ENCODE results near the gene CAMSAP3.
"Not testable (repeated sequence)": the region's sequence is repeated elsewhere in the genome, so short reads cannot be mapped to it uniquely, and the experiment has no call there.

The CAMSAP3 gene

DNA sequence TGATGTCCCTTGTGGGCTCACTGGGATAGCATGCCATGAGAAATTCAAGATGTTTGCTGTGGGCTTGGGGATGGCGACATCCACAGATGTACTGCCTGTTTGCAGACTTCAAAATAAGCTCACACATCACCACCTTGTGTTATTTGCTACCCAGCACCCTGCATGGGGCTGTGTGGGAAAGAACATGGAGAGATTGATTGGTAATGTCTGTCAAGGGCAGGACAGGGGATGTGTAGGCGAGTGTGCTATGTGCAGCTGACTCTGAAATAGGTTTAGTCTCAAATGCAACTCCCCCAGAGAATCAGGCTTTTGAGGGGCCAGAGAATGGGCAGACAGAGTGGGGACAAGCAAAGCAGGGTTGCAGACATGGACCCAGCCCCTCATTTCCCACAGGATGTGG lies 35.4 kb upstream of the CAMSAP3 start:
- in situ Hi-C loops (cut with MboI; ENCODE audit: low sequenced_read_pairs): no loop called here
- H3K4me1 ChIP-seq: no peaks in the 10 kb centered on the region
- H3K27me3 ChIP-seq (ENCODE audit: low read depth): no peaks in the 10 kb centered on the region
- no peaks in the 10 kb centered on the region for H3K9me3 ChIP-seq
- no peak for DNase-seq (ENCODE audit: low spot score in 2 of 2)
- H3K4me3 ChIP-seq: no peak overlapping the region
- H3K36me3 ChIP-seq (replicated peaks): peaks cover 4% of the 10 kb centered on the region; the same call in 1 of the 2 replicates

DNA sequence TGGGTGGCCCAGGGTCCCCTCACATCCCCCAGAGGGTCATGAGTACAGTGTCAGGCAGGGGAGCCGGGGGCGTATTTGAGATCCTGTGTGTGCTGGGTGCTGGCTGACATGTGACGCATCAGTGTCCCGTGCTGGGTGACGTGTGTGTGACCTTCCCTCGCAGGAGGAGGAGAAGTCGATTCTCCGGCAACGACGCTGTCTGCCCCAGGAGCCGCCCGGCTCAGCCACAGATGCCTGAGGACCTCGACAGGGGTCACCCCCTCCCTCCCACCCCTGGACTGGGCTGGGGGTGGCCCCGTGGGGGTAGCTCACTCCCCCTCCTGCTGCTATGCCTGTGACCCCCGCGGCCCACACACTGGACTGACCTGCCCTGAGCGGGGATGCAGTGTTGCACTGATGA lies 34.3 kb upstream of the CAMSAP3 start:
- in situ Hi-C loops (cut with MboI; ENCODE audit: low sequenced_read_pairs): no loop called here
- H3K9me3 ChIP-seq: no peaks in the 10 kb centered on the region
- DNase-seq (ENCODE audit: low spot score in 2 of 2): no peak
- no peak overlapping the region for H3K4me3 ChIP-seq
- H3K27me3 ChIP-seq (ENCODE audit: low read depth): no peaks in the 10 kb centered on the region
- H3K36me3 ChIP-seq (replicated peaks): peaks cover 4% of the 10 kb centered on the region; the same call in 1 of the 2 replicates
- no peaks in the 10 kb centered on the region for H3K4me1 ChIP-seq

DNA sequence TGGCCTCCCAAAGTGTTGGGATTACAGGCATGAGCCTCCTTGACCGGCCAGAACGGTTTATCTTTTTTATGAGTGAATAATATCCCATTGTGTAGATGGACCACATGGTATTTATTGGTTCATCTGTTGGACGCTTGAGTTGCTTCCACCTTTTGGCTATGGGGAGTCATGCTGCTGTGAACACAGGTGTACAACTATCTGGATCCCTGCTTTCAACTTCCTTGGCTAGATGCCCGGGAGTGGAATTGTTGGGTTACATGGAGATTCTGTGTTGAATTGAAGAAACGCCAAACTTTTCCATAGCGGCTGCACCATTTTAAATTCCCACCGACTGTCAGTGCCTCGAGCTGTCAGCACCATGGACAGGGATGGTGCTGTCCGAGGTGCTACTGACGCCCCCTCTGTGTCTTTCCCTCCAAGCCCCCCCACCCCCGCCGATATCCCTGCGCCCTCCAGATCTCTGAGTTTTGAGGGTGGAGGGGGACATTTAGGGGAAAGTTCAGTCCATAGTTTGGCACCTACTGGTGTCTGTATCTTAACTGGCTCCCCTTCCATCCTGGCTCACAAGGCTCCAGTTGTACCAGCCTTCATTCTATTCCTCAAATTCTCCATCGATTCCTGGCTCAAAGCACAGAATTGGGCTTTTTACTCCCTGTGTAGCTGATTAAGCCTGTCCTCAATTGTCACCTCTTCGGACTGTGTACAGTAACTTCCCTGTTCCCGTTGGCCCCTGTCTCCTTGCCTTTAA lies 32.8 kb upstream of the CAMSAP3 start:
- H3K4me3 ChIP-seq: no peak overlapping the region
- in situ Hi-C loops (cut with MboI; ENCODE audit: low sequenced_read_pairs): no loop called here

DNA sequence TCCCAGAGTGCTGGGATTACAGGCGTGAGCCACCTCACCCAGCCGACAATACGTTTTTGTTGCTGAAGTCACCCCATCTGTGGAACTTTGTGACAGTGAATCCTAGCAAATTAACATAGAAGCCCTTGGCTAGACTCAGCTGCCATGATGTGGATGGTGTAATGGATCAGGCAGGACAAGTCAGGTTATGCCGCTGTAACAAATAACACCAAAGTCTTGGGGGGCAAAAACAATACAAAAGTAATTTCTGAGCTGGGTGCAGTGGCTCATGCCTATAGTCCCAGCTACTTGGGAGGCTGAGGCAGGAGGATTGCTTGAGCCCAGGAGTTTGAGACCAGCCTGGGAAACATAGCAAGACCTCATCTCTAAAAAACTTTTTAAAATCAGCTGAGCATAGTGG lies 30.8 kb upstream of the CAMSAP3 start:
- Histone ChIP-seq H3K4me1 (no peaks in the 10 kb centered on the region), H3K36me3 (replicated peaks) (no peaks in the 10 kb centered on the region), H3K27me3 (ENCODE audit: low read depth) (no peaks in the 10 kb centered on the region), H3K4me3 (no peak overlapping the region), H3K9me3 (no peaks in the 10 kb centered on the region)
- no peak for DNase-seq (ENCODE audit: low spot score in 2 of 2)
- in situ Hi-C loops (cut with MboI; ENCODE audit: low sequenced_read_pairs): loop anchor here (5.0 kb wide), 1 partner anchor 237 kb away; no protein-coding TSS in a partner anchor

More for the DNA sequence above, 32.8 kb upstream of the CAMSAP3 start:
- peak in 1 of 2 experiments; percentile 49 for DNase-seq (ENCODE audit: low spot score in 2 of 2)
- no peaks in the 10 kb centered on the region for H3K36me3 ChIP-seq (replicated peaks)
- H3K27me3 ChIP-seq (ENCODE audit: low read depth): no peaks in the 10 kb centered on the region
- no peaks in the 10 kb centered on the region for H3K9me3 ChIP-seq
- no peaks in the 10 kb centered on the region for H3K4me1 ChIP-seq

DNA sequence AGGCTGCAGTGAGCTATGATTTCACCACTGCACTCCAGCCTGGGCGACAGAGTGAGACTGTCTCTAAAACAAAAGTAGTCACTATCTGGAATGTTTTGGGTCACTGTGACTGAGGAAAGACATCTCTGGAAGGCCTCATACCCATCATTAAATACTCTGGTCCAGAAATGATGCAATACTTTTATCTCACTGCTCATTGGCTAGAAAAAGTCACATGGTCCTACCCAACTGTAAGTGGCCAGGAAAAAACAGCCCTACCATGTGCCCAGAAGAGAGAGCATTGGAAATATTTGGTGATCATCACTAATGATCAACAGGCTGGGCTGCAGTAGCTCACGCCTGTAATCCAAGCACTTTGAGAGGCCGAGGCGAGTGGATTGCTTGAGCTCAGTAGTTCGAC lies 30.3 kb upstream of the CAMSAP3 start:
- Histone ChIP-seq H3K27me3 (ENCODE audit: low read depth) (no peaks in the 10 kb centered on the region), H3K9me3 (no peaks in the 10 kb centered on the region), H3K36me3 (replicated peaks) (no peaks in the 10 kb centered on the region), H3K4me1 (no peaks in the 10 kb centered on the region), H3K4me3 (no peak overlapping the region)
- in situ Hi-C loops (cut with MboI; ENCODE audit: low sequenced_read_pairs): loop anchor here (5.0 kb wide), 1 partner anchor 237 kb away; no protein-coding TSS in a partner anchor
- DNase-seq (ENCODE audit: low spot score in 2 of 2): no peak

DNA sequence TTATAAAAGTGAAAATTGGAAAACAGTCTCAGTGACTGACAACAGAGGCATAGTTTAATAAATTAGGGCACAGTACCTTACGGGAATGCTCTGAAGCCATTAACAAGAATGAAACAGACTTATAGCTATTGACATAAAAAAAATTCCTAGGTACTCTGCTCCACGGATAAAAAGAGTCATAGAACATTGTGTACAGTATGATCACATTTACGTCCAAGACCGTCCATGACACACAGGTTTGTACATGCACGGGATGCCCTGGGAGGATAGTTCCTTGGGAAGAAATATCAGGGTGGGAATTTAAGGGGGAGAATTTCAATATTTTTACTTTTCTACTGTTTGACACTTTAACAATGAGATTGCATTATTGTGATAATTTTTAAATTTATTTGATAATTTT lies 24.9 kb upstream of the CAMSAP3 start:
- in situ Hi-C loops (cut with MboI; ENCODE audit: low sequenced_read_pairs): no loop called here
- no peaks in the 10 kb centered on the region for H3K36me3 ChIP-seq (replicated peaks)
- no peaks in the 10 kb centered on the region for H3K27me3 ChIP-seq (ENCODE audit: low read depth)
- no peaks in the 10 kb centered on the region for H3K4me1 ChIP-seq
- DNase-seq (ENCODE audit: low spot score in 2 of 2): no peak
- no peaks in the 10 kb centered on the region for H3K9me3 ChIP-seq
- no peak overlapping the region for H3K4me3 ChIP-seq

DNA sequence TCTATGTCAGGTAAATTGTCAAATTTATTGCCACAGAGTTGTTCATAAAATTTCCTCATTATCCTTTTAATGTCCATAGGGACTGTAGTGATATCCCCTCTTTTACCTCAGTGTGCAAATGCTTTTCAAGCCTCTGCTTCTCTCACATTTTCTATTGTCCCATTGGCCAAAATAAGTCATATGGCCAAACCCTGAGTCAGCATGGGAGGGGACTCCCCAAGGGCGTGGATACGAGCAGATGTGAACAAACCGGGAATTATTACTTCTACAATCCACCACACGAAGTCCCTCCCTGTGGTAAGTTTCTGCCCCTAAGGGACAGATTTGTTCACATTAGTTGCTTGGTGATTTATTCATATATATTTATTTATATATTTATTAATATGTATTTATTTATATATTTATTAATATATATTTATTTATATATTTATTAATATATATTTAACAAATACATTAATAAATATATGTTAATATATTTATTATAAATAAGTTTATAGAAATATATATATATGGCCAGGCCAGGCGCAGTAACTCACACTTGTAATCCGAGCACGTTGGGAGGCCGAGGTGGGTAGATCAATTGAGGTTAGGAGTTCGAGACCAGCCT lies 20.1 kb upstream of the CAMSAP3 start:
- Histone ChIP-seq H3K36me3 (replicated peaks) (no peaks in the 10 kb centered on the region), H3K4me1 (no peaks in the 10 kb centered on the region), H3K27me3 (ENCODE audit: low read depth) (peaks cover 18% of the 10 kb centered on the region; the same call in 1 of the 2 replicates), H3K9me3 (no peaks in the 10 kb centered on the region), H3K4me3 (no peak overlapping the region)
- peak in 1 of 2 experiments; percentile 27 for DNase-seq (ENCODE audit: low spot score in 2 of 2)
- in situ Hi-C loops (cut with MboI; ENCODE audit: low sequenced_read_pairs): no loop called here

DNA sequence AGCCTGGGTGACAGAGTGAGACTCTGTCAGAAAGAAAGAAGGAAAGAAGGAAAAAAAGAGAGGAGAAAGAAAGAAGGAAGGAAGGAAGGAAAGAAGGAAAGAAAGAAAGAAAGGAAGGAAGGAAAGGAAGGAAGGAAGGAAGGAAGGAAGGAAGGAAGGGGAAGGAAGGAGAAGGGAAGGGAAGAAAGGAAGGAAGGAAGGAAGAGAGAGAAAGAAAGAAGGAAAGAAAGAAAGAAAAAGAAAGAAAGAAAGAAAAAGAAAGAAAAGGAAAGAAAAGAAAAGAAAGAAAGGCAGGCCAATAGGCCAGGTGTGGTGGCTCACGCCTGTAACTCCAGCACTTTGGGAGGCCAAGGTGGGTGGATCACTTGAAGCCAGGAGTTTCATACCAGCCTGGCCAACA lies 18.2 kb upstream of the CAMSAP3 start:
- H3K36me3 ChIP-seq (replicated peaks); in situ Hi-C loops (cut with MboI; ENCODE audit: low sequenced_read_pairs); H3K4me1 ChIP-seq; DNase-seq (ENCODE audit: low spot score in 2 of 2); H3K9me3 ChIP-seq; H3K4me3 ChIP-seq: not testable (repeated sequence)
- peaks cover 18% of the 10 kb centered on the region; the same call in 1 of the 2 replicates for H3K27me3 ChIP-seq (ENCODE audit: low read depth)

DNA sequence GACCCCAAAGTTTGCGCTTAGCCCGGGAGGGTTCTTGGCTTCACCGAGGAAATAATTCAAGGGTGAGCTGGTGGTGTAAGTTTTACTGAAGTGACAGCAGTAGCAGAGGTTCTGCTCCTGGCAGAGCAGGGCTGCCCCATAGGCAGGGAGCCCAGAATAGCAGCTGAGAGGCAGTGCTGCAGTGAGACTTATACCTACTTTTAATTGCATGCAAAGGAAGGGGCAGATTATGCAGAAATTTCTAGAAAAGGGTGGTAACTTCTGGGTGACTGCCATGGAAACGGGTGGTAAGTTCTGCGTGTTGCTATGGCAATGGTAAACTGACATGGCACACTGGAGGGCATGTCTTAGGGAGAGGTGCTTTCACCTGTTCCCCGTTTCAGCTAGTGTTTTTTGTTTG lies 17.5 kb upstream of the CAMSAP3 start:
- H3K27me3 ChIP-seq (ENCODE audit: low read depth): peaks cover 18% of the 10 kb centered on the region; the same call in 1 of the 2 replicates
- no peaks in the 10 kb centered on the region for H3K4me1 ChIP-seq
- no peak for DNase-seq (ENCODE audit: low spot score in 2 of 2)
- H3K9me3 ChIP-seq: no peaks in the 10 kb centered on the region
- in situ Hi-C loops (cut with MboI; ENCODE audit: low sequenced_read_pairs): no loop called here
- H3K4me3 ChIP-seq: no peak overlapping the region
- no peaks in the 10 kb centered on the region for H3K36me3 ChIP-seq (replicated peaks)

DNA sequence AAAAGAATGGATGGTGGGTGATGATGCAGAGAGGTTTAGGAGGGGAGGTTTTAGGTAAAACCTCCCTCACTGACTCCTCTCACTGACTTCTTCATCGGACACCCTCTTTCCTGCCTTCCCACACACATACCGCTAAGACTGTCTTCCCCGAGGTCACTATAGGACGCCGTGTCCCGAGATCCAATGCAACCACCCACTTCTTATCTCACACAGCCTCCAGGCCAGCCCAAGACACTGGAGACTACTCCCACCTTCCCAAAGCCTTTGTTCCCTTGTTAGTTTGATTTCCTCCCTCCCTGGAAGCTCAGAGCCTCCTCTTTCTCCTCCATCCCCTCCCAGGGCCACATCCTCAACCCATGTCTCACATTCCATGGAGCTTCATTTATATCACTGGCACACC lies 16.5 kb upstream of the CAMSAP3 start:
- no peak for DNase-seq (ENCODE audit: low spot score in 2 of 2)
- peaks cover 21% of the 10 kb centered on the region; the same call in 1 of the 2 replicates for H3K27me3 ChIP-seq (ENCODE audit: low read depth)
- in situ Hi-C loops (cut with MboI; ENCODE audit: low sequenced_read_pairs): no loop called here
- H3K9me3 ChIP-seq: no peaks in the 10 kb centered on the region
- no peaks in the 10 kb centered on the region for H3K4me1 ChIP-seq
- H3K36me3 ChIP-seq (replicated peaks): no peaks in the 10 kb centered on the region
- no peak overlapping the region for H3K4me3 ChIP-seq

DNA sequence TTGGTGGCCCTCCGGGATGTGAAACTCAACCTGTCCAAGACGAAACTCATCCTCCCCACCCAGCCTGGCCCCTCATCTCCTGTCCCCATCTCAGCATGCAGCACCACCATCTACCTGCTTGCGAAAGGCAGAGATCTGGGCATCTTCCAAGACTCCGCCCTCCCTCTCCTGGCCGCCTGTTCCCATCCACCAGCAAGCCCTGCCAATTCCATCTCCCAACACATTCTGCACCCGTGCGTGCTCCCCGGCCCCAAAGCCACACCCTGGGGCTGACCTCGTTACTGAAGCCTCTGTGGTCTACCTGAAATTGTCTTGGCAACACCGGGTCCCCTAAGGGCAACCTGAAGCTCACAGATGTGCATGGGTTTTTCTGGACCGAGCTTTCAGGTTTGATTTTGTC lies 13.2 kb upstream of the CAMSAP3 start:
- in situ Hi-C loops (cut with MboI; ENCODE audit: low sequenced_read_pairs): no loop called here
- Histone ChIP-seq H3K4me1 (no peaks in the 10 kb centered on the region), H3K36me3 (replicated peaks) (no peaks in the 10 kb centered on the region), H3K9me3 (no peaks in the 10 kb centered on the region), H3K27me3 (ENCODE audit: low read depth) (peaks cover 23% of the 10 kb centered on the region; the same call in 1 of the 2 replicates), H3K4me3 (no peak overlapping the region)
- no peak for DNase-seq (ENCODE audit: low spot score in 2 of 2)

DNA sequence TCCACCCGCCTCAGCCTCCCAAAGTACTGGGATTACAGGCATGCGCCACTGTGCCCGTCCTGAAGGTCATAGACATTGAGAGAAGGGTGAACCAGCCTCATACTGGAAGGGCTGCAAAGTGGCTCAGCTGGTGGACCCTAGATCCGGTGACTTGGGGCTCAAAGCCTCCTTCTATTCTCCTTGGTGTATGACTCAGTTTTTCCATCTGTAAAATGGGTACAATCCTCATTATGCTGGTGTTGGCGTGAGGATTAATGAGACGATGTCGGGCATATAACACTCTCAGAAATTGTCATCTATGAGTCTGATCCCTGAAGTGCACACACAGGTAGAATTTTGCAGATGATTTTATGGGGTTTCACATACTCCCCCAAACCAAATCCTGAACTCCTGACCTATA lies 5.8 kb upstream of the CAMSAP3 start:
- no peak for DNase-seq (ENCODE audit: low spot score in 2 of 2)
- in situ Hi-C loops (cut with MboI; ENCODE audit: low sequenced_read_pairs): no loop called here

DNA sequence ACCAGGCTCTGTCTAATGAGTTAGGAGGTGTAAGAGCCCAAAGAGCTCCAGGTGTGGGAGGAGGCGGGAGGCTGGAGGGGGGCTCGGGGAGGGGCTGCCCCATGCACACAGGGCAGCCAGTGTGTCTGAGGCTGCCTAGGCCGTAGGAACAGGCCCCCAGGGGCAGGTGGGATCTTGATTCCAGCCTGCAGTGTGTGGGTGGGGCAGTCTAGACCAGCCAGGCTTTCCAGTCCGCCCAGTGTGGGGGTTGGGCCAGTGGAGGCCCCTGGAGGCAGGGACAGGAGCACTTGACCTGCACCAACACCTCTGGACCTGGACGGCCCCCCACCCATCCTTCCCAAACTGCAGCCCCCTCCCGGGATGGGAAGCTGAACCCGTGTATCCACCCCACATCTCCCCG lies 5.4 kb upstream of the CAMSAP3 start:
- Histone ChIP-seq H3K36me3 (replicated peaks) (no peaks in the 10 kb centered on the region), H3K9me3 (no peaks in the 10 kb centered on the region), H3K27me3 (ENCODE audit: low read depth) (0 out of 2 replicates have a peak, but pooled peaks cover 2% of the 10 kb centered on the region), H3K4me1 (no peaks in the 10 kb centered on the region), H3K4me3 (no peak overlapping the region)
- no peak for DNase-seq (ENCODE audit: low spot score in 2 of 2)
- in situ Hi-C loops (cut with MboI; ENCODE audit: low sequenced_read_pairs): no loop called here

More for the DNA sequence above, 5.8 kb upstream of the CAMSAP3 start:
- H3K9me3 ChIP-seq: no peaks in the 10 kb centered on the region
- H3K4me3 ChIP-seq: no peak overlapping the region
- H3K4me1 ChIP-seq: no peaks in the 10 kb centered on the region
- H3K27me3 ChIP-seq (ENCODE audit: low read depth): 0 out of 2 replicates have a peak, but pooled peaks cover 2% of the 10 kb centered on the region
- H3K36me3 ChIP-seq (replicated peaks): no peaks in the 10 kb centered on the region

DNA sequence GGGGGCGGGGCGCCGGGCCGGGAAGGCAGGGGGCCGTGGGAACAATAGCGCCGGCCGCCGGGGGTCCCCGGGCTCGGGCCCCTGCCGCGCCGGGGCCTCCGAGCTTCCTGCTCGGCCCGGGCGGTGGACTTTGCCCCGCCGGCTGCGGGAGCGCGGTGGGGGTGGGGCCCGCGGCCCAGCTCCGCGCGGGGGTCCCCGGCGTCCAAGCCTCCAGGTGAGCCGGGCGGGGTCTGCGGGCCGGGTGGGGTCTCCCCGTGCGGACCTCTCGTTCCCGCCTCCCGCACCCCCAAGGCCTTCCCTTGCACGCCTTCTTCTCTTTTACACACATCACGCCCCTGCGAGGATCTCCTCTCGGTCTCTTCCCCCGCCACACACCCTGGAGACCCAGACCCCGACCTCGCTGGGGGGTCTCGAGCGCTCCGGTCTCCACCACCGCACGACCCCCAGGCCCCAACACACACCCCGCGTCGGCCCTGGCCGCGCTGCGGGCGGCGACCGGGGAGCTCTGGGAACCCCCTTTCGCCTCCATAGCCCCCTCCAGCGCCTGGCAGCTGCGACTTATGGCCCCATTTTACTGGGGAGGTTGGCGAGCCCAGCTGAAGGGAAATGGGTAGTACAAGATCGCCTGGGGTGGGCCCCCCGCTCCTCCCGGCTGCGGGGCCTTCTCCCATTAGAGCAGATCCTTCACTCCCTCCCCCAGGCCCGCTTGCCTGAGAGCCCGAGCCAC lies 711 bp downstream of the CAMSAP3 start:
- Histone ChIP-seq H3K36me3 (replicated peaks) (no peaks in the 10 kb centered on the region), H3K4me3 (peak overlapping the region; percentile 44), H3K27me3 (ENCODE audit: low read depth) (no peaks in the 10 kb centered on the region), H3K9me3 (no peaks in the 10 kb centered on the region), H3K4me1 (no peaks in the 10 kb centered on the region; the same call in 1 of the 2 replicates)
- in situ Hi-C loops (cut with MboI; ENCODE audit: low sequenced_read_pairs): no loop called here
- no peak for DNase-seq (ENCODE audit: low spot score in 2 of 2)

Data from HAP-1 (cell line).